Measurements from ENCODE around the gene AATF. TPM values are rescaled to one million over a fixed set of nuclear protein-coding genes. Genes with fewer than 3 reads are reported as not detected.

Gene AATF
- total RNA-seq, 1 donor from 2014 or later: 14.0 TPM

GRCh38 chr17:36930583-36930900, 18.2 kb upstream of the AATF start:
- no peak for DNase-seq (ENCODE audit: low spot score)

- DNase-seq (ENCODE audit: low spot score): no peak
Measured at GRCh38 chr17:36931096-36931696, 17.6 kb upstream of the AATF start.

GRCh38 chr17:36931697-36932382, 16.9 kb upstream of the AATF start:
- no peak for DNase-seq (ENCODE audit: low spot score)

- DNase-seq (ENCODE audit: low spot score): no peak
Measured at GRCh38 chr17:36932383-36932693, 16.4 kb upstream of the AATF start.

GRCh38 chr17:36932694-36933511, 15.9 kb upstream of the AATF start:
- DNase-seq (ENCODE audit: low spot score): no peak

- no peak for DNase-seq (ENCODE audit: low spot score)
Measured at GRCh38 chr17:36933512-36934143, 15.1 kb upstream of the AATF start.

GRCh38 chr17:36934144-36934691, 14.5 kb upstream of the AATF start:
- no peak for DNase-seq (ENCODE audit: low spot score)

GRCh38 chr17:36934692-36935630, 13.8 kb upstream of the AATF start:
- DNase-seq (ENCODE audit: low spot score): no peak

GRCh38 chr17:36935671-36936454, 12.9 kb upstream of the AATF start:
- no peak for DNase-seq (ENCODE audit: low spot score)

- DNase-seq (ENCODE audit: low spot score): no peak
Measured at GRCh38 chr17:36936455-36937000, 12.2 kb upstream of the AATF start.

- no peak for DNase-seq (ENCODE audit: low spot score)
Measured at GRCh38 chr17:36937001-36937958, 11.5 kb upstream of the AATF start, which contains the start of gene LHX1. Gene LHX1, plus strand, starts transcription at chr17:36937475. Its CDS starts 723 bp downstream, at chr17:36938198.

GRCh38 chr17:36937959-36938565, 10.7 kb upstream of the AATF start:
- DNase-seq (ENCODE audit: low spot score): no peak

GRCh38 chr17:36938566-36939051, 10.1 kb upstream of the AATF start:
- no peak for DNase-seq (ENCODE audit: low spot score)

- DNase-seq (ENCODE audit: low spot score): no peak
Measured at GRCh38 chr17:36939052-36939801, 9.5 kb upstream of the AATF start.

- DNase-seq (ENCODE audit: low spot score): no peak
Measured at GRCh38 chr17:36939802-36940312, 8.9 kb upstream of the AATF start.

- no peak for DNase-seq (ENCODE audit: low spot score)
Measured at GRCh38 chr17:36940313-36941264, 8.2 kb upstream of the AATF start.

All from umbilical cord (tissue), 2 donors.